Neural cell (in vitro differentiated cells): ENCODE data around the gene CD80.

Experiments
- CTCF ChIP-seq: fragments of 450-650 bp; IDR thresholded peaks from 2 replicates; pipeline ENCODE4 v1.5.1; 2014; ENCODE audit warnings: antibody characterized with exemption, mild to moderate bottlenecking, moderate library complexity; ENCODE audit not compliant: poor library complexity, severe bottlenecking
- EP300 ChIP-seq: fragments of 450-650 bp; conservative IDR thresholded peaks from 2 replicates; pipeline ENCODE4 v1.6.1; 2014; ENCODE audit warnings: antibody characterized with exemption, mild to moderate bottlenecking, moderate library complexity; ENCODE audit not compliant: poor library complexity, severe bottlenecking
- EZH2 ChIP-seq: fragments of 200-600, 300-800 bp; shearing (Covaris generic), sonication (generic); IDR thresholded peaks from 2 replicates; pipeline ENCODE4 v1.6.1; 2014; ENCODE audit warnings: antibody characterized with exemption, low read length, borderline replicate concordance, mild to moderate bottlenecking; ENCODE audit not compliant: insufficient read depth, poor library complexity, severe bottlenecking
- MXI1 ChIP-seq: fragments of 450-650 bp; conservative IDR thresholded peaks from 2 replicates; pipeline ENCODE4 v1.6.1; 2014; ENCODE audit warnings: antibody characterized with exemption, mild to moderate bottlenecking; ENCODE audit not compliant: poor library complexity, severe bottlenecking
- POLR2AphosphoS5 ChIP-seq: IDR thresholded peaks from 2 replicates; pipeline ENCODE4 v1.6.1; 2012
- RAD21 ChIP-seq: fragments of 450-650 bp; conservative IDR thresholded peaks from 2 replicates; pipeline ENCODE4 v1.6.1; 2014; ENCODE audit warnings: antibody characterized with exemption, mild to moderate bottlenecking, moderate library complexity
- REST ChIP-seq: IDR thresholded peaks from 2 replicates; pipeline ENCODE4 v1.6.1; 2012; ENCODE audit warnings: borderline replicate concordance
- SMC3 ChIP-seq: fragments of 450-650 bp; conservative IDR thresholded peaks from 2 replicates; pipeline ENCODE4 v1.6.1; 2014; ENCODE audit warnings: antibody characterized with exemption, mild to moderate bottlenecking, moderate library complexity; ENCODE audit not compliant: poor library complexity
- TAF1 ChIP-seq: IDR thresholded peaks from 2 replicates; pipeline ENCODE4 v1.6.1; 2012; ENCODE audit warnings: low read depth

DNA sequence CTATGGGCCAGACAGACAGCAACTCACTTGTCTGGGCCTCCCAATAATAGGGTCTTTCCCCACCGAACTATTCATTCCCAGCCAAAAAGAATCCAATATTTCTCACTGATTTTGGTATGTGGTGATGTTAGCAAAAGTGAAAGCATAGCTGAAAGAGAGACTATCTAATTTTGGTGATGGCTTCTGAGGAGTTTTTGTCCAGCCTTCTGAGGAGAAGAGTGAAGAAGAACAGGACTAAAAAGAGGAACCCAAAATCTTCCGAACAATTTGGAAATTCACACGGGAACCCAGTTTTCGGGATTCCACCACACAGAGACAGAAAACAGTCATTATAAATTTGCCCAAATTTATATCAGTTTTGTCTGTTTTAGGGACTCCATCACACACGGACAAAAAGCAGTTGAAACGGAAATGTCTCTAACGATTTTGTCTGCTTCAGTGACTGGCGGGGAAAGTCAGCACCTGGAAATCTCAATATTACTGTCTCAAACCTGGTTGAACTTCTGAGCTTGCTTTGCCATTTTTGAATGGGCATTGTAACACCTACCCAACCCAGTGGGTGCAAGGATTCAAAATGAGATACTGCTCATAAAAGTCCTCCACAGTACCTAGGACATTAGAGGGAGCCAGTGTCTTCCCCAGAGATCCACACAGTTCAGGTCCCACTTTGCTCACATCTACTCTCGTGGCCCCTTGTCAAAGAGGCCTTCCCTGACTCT is 9.1 kb downstream of the CD80 start:
- TF ChIP-seq CTCF (no peak), EP300 (no peak), EZH2 (no peak), MXI1 (no peak), RAD21 (no peak), TAF1 (no peak), SMC3 (no peak), POLR2AphosphoS5 (no peak), REST (no peak)
